Cardiac fibroblast (primary cell): ENCODE measurements around the gene SATL1.
"Not testable (repeated sequence)": the region's sequence is repeated elsewhere in the genome, so short reads cannot be mapped to it uniquely, and the experiment has no call there.

ENCODE experiments used
- DNase-seq, 2 donors: peaks; one replicate each; pipeline versions ENCODE4 v3.0.0 to v3.0.0-alpha.2; 2010; ENCODE audit warnings: low read depth in 2 of 2
- H3K4me3 ChIP-seq, 2 donors: replicated peaks in 1 of 2; 1 replicate in 1 of 2; 2 replicates in 1 of 2; pipeline ENCODE4 v1.5.1; 2011; ENCODE audit warnings: low read depth in 2 of 2, low read length in 2 of 2, mild to moderate bottlenecking in 2 of 2, moderate library complexity in 1 of 2
- TF ChIP-seq, protein P1 (sequence below): IDR thresholded peaks from one replicate; pipeline ENCODE4 v1.5.1; 2011; ENCODE audit warnings: low read depth, mild to moderate bottlenecking, low read length, inconsistent platforms

Gene SATL1, protein sequence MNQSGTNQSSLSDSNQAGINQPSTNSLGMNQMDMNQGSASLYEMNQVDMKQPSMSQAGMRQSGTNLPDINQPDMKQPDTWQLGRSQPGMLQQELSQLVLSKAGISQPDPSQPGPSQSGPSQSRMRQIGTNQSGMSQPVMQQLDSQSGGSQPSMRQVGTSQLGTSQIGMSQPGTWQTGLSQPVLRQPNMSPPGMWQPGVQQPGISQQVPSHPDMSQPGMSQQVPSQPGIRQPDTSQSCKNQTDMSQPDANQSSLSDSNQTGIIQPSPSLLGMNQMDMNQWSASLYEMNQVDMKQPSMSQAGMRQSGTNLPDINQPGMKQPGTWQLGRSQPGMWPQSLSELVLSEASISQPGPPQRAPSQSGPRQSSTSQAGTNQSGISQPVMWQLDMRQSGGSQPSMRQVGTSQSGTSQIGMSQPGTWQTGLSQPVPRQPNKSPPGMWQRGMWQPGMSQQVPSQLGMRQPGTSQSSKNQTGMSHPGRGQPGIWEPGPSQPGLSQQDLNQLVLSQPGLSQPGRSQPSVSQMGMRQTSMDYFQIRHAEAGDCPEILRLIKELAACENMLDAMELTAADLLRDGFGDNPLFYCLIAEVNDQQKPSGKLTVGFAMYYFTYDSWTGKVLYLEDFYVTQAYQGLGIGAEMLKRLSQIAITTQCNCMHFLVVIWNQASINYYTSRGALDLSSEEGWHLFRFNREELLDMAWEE

DNA sequence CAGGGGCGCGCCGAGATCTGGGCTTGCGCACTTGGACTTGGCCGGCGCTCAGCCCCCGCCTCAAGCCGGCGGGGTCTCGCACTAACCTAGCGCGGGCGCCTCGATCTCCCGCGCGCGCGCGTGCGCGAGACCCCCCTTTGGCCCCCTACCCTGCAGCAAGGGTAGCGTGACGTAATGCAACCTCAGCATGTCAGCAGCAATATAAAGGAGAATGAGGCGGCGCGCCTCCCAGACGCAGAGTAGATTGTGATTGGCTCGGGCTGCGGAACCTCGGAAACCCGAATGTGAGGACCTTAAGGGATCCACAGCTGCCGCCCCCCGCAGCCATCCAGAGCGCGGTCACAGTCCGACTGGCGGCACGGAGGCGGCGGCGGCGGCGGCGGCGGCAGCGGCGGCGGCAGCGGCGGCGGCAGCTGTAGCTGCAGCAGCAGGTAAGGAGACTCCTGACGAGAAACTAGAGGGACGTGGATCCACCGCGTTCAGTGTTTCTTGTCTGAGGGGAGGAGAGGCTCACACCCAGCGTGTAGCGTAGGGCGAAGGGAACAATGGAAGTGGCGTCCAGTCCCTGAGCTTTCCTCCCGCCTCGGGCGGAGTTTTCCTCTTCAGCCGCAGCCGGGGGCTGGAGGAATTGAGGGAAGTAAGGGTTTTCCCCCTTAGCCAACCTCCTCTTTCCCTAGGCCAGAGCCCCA is at the start of gene SATL1, which contains the start of gene ZNF711:
TSS of gene SATL1 (minus strand) at position 19 of the 689 bp plus-strand sequence. CDS start 134,811 bp downstream, outside the sequence.
TSS of gene ZNF711 (plus strand) at position 231 of the 689 bp plus-strand sequence. CDS start 3,582 bp downstream, outside the sequence.
- TF ChIP-seq, protein P1, sequence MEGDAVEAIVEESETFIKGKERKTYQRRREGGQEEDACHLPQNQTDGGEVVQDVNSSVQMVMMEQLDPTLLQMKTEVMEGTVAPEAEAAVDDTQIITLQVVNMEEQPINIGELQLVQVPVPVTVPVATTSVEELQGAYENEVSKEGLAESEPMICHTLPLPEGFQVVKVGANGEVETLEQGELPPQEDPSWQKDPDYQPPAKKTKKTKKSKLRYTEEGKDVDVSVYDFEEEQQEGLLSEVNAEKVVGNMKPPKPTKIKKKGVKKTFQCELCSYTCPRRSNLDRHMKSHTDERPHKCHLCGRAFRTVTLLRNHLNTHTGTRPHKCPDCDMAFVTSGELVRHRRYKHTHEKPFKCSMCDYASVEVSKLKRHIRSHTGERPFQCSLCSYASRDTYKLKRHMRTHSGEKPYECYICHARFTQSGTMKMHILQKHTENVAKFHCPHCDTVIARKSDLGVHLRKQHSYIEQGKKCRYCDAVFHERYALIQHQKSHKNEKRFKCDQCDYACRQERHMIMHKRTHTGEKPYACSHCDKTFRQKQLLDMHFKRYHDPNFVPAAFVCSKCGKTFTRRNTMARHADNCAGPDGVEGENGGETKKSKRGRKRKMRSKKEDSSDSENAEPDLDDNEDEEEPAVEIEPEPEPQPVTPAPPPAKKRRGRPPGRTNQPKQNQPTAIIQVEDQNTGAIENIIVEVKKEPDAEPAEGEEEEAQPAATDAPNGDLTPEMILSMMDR = no peak
- H3K4me3 ChIP-seq = peak within 1 kb of the TSS; percentile 48 to 57
- peak; percentile 1 to 28 for DNase-seq

DNA sequence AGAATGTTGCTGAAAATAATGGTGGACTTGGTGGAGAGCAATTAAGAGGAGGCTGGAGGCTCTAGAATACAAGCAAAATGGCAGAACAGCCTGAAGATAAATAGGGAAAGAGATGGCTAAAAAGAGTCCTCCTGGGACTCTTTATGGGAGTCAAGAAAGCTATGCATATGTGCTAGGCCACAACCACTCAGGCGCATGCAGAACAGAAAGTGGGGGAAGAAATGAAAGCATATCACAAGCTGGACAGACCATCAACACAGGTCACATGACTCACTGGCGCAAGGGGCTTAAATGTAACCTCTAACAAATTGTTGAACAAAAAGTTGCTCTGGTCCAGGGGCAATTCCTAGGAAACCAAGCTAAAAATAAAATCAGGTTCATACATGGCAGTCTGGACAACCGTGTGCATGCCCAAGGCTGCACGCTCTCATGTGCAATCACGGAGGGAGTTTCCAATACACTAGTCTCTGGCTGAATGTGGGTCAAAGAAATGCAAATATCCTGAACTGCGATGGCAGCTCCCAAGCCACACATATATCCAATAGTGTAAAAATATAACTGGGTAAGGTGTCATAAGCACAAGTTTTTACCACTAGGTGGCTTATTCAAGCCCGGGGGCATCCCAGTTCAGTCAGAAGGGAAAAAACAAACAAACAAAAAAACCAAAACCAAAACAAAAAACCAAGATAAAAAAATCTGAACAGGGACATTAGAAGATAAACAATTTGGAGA is 45.6 kb upstream of the SATL1 start:
- TF ChIP-seq, protein P1 = no peak
- no peak for DNase-seq
- H3K4me3 ChIP-seq = no peak overlapping the region

DNA sequence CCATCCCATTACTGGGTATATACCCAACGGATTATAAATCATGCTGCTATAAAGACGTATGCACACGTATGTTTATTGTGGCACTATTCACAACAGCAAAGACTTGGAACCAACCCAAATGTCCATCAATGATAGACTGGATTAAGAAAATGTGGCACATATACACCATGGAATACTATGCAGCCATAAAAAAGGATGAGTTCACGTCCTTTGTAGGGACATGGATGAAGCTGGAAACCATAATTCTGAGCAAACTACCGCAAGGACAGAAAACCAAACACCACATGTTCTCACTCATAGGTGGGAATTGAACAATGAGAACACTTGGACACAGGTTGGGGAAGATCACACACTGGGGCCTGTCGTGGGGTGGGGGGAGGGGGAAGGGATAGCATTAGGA is 41.7 kb upstream of the SATL1 start:
- not testable (repeated sequence) for H3K4me3 ChIP-seq, DNase-seq

DNA sequence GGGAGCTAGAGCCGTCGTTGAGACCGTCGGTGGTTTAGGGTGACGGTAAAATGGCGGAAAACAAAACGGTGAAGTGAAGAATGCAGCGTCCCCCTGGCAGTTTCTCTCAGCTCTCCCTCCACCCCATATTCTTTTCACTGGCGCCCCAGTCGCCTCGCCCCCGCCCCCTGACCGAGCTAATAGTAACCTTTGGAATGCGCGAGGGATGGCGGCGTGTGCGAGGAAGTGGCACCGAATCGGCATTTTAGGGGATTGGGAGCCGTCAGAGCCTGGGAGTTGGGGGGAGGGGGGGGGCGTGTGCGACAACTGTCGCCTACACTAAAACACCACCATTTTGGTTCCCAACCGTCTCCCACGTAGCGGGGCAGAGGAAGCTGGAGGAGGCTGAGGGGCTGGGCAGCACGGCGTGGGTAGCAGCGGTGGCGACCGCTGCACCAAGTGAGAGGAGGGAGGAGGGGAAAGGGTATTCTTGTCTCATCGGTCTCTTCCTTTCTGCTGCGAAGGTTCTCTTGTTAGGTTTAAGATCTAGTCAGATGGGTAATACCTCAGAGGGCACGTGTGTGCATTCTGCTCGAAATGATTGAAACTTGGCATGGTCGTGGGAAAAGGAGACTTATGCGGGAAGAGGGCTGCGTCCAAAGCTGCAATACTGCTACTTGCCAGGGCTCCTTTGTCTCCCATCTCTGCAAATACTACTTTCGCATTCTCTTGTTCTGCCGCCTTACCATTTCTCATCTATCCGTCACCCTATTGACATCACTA is 1.1 kb upstream of the SATL1 start:
- peak in 1 of 2 donors; percentile 4 for DNase-seq
- H3K4me3 ChIP-seq = peak overlapping the region; percentile 48 to 57
- TF ChIP-seq, protein P1 = no peak

DNA sequence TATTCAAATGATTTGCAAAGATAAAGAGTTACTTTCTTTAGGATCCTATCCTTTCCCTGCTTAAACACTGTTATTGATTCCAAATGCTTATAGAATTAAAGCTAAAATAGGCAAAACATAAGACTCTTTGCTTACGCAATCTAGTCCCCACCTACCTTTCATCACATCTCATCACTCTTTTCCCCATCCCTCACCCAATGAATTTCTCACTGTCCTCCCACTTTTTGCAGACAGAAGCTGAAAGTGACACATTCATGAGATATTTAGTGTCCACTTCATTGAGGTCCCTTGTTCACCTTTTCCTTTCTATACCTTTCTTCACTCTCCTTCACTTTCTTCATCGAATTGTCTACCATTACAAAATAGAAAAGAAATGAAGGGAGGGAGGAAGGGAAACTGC is 424 bp downstream of the SATL1 start:
- TF ChIP-seq, protein P1 = no peak
- no peak for DNase-seq
- no peak overlapping the region for H3K4me3 ChIP-seq

DNA sequence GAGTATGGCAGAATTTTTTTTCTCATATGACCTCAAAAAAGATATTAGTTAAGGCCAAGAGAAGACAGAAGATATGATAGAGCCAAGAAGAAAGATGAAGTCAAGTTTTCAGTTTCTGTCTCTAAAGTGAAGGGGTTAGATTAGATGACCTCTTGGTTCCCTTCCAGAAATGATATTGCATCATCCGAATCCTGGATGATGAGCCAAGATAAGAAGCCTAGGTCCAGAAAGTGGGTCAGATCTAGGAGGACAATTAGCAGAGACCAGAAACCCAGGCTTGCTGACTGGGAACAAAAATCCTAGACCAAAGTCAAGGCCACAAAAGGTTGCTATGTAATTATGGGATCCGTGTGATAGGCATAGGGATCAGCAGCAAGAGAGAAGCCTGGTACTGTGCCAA is 20.2 kb downstream of the SATL1 start:
- DNase-seq = no peak
- TF ChIP-seq, protein P1 = no peak
- H3K4me3 ChIP-seq = no peak overlapping the region
